ENCODE results near the gene MEIS2. TPM values are rescaled to one million over a fixed set of nuclear protein-coding genes. Genes with fewer than 3 reads are reported as not detected.

The MEIS2 gene
- total and polyA plus RNA-seq, 2 of the 13 experiments (the other 11 are each of a cell fraction or from before 2014, with no cell fraction given): 10.7 to 12.4 TPM

GRCh38 chr15:37109872-37110572, 9.7 kb upstream of the MEIS2 start (continued):
- TF ChIP-seq SNRNP70 (IDR thresholded peaks at IDR 0.05; ENCODE audit: low read depth, low read length): no peak

- ATAC-seq (no peak), FAIRE-seq (no peak), DNase-seq (ENCODE audit: low spot score) (no peak)
- H3K4me1 ChIP-seq (ENCODE audit: insufficient read depth, low read length): peaks cover 33% of the 10 kb centered on the region
- no peak overlapping the region for H3K27ac ChIP-seq (ENCODE audit: extremely low read length, insufficient read depth, low read length)
- no peak overlapping the region for H3K9ac ChIP-seq (ENCODE audit: insufficient read depth, low read depth, low read length)
- ChIA-PET CTCF (ENCODE audit: low intra/inter-chr PET ratio, low total read pairs) (no interaction called here), POLR2A (no interaction called here)
- no peak overlapping the region for H3K4me3 ChIP-seq (replicated peaks in 1 of 3; ENCODE audit: insufficient read depth in 1 of 3, low read depth in 2 of 3, low read length in 3 of 3)
- WGBS (ENCODE audit: low lambda C conversion rate): 70% methylated on average over 18 of the region's 18 CpGs
- H3K4me2 ChIP-seq (ENCODE audit: low read depth, low read length): no peak overlapping the region
- H3K9me3 ChIP-seq (ENCODE audit: low read length): no peaks in the 10 kb centered on the region
- H4K20me1 ChIP-seq (ENCODE audit: insufficient read depth, low read length): no peaks in the 10 kb centered on the region
- H3K79me2 ChIP-seq (ENCODE audit: insufficient read depth, low read length): no peaks in the 10 kb centered on the region
- intact Hi-C loops (cut with micrococcal nuclease; ENCODE audit: unreplicated experiment): loop anchor here (10.0 kb wide), 1 partner anchor 1585 kb away; no protein-coding TSS in a partner anchor
- peaks cover 0 to 33% of the 10 kb centered on the region in 2 experiments; a peak in 3 of 5 replicates for H3K27me3 ChIP-seq (ENCODE audit: control insufficient read depth in 1 of 2, insufficient read depth in 2 of 2, low read length in 2 of 2)
- H2AFZ ChIP-seq (ENCODE audit: low read length): no peak overlapping the region
- in situ Hi-C loops (cut with HindIII; ENCODE audit: extremely low pct_ligation_motif_present, low pct_unique_long_range_greater_than_20kb): loop anchor here (5.0 to 25.0 kb wide), 4 partner anchors 227 to 1822 kb away; partner anchors contain the start of gene DPH6
- BruUV-seq (replicated peaks): no TSS peak
- no peaks in the 10 kb centered on the region for H3K36me3 ChIP-seq (replicated peaks in 1 of 2; ENCODE audit: control insufficient read depth in 1 of 2, insufficient read depth in 2 of 2, low read length in 2 of 2)
- TF ChIP-seq TFDP2 (CRISPR knock-in tag; IDR thresholded peaks at IDR 0.05): no peak
- no peak for TF ChIP-seq ZNF180 (CRISPR knock-in tag; IDR thresholded peaks at IDR 0.05; ENCODE audit: borderline replicate concordance, low read depth)
- no peak for TF ChIP-seq CTCF (CRISPR knock-in tag; IDR thresholded peaks at IDR 0.05)
- TF ChIP-seq RBFOX2 (IDR thresholded peaks at IDR 0.05; ENCODE audit: low read depth, low read length): no peak
- TF ChIP-seq HBP1 (CRISPR knock-in tag; IDR thresholded peaks at IDR 0.05; ENCODE audit: low read depth): no peak
- TF ChIP-seq KAT8 (CRISPR knock-in tag; IDR thresholded peaks at IDR 0.05): no peak
- no peak for TF ChIP-seq RNF219 (CRISPR knock-in tag; IDR thresholded peaks at IDR 0.05)
- TF ChIP-seq JUND (CRISPR knock-in tag; IDR thresholded peaks at IDR 0.05): no peak
- no peak for TF ChIP-seq DZIP1 (CRISPR knock-in tag; IDR thresholded peaks at IDR 0.05)
- TF ChIP-seq ZFY (CRISPR knock-in tag; IDR thresholded peaks at IDR 0.05): no peak
Measured at GRCh38 chr15:37109168-37109871, 9.0 kb upstream of the MEIS2 start.

Measured in HepG2 (cell line).